ELF-1 (cell line): ENCODE results near the gene CFAP97D1.
A peak's percentile ranks its signal among the peaks of the same experiment; 100 is the strongest.

ENCODE experiments used
- DNase-seq: peaks from one replicate; pipeline ENCODE4 v3.0.0-alpha.2; 2016; ENCODE audit warnings: low read depth, low spot score

The CFAP97D1 gene

GRCh38 chr17:43826206-43826605 is 46.0 kb downstream of the CFAP97D1 start:
- DNase-seq = no peak

- DNase-seq = no peak
Measured at GRCh38 chr17:43827596-43827995, 47.4 kb downstream of the CFAP97D1 start.

- no peak for DNase-seq
Measured at GRCh38 chr17:43829738-43830137, 49.5 kb downstream of the CFAP97D1 start.

- no peak for DNase-seq
Measured at GRCh38 chr17:43830510-43831140, 50.4 kb downstream of the CFAP97D1 start.

GRCh38 chr17:43831633-43832032 is 51.4 kb downstream of the CFAP97D1 start:
- DNase-seq = peak; percentile 20

GRCh38 chr17:43832168-43832975 is 52.1 kb downstream of the CFAP97D1 start:
- DNase-seq = peak; percentile 19

- peak; percentile 31 for DNase-seq
Measured at GRCh38 chr17:43832976-43833829, 53.0 kb downstream of the CFAP97D1 start, which contains the start of gene MPP3. Gene MPP3, minus strand, starts transcription at chr17:43833146. Its CDS starts 1,240 bp downstream, at chr17:43831906.

- no peak for DNase-seq
Measured at GRCh38 chr17:43834106-43834505, 53.9 kb downstream of the CFAP97D1 start.
